Fibroblast of villous mesenchyme (primary cell): Measurements from ENCODE around the gene KCTD4. TPM values are rescaled to one million over a fixed set of nuclear protein-coding genes. Genes with fewer than 3 reads are reported as not detected.
"Not testable (repeated sequence)": the region's sequence is repeated elsewhere in the genome, so short reads cannot be mapped to it uniquely, and the experiment has no call there.

ENCODE experiments used
- DNase-seq: peaks from one replicate; pipeline ENCODE4 v3.0.0-alpha.2; 2010; ENCODE audit warnings: low read depth
- H3K4me3 ChIP-seq: 2 replicates; pipeline ENCODE4 v1.5.1; 2011; ENCODE audit warnings: low read depth, mild to moderate bottlenecking, low read length
- total RNA-seq: library from RNA; depleted of rRNA; stranded (reverse); fragments of >200 nt; gene quantifications from 2 replicates; pipeline ENCODE4 v1.2.3, GENCODE V29; 2012
- TF ChIP-seq, protein P1 (sequence below): IDR thresholded peaks from 2 replicates; pipeline ENCODE4 v1.5.1; 2012; ENCODE audit warnings: low read depth, mild to moderate bottlenecking, low read length; ENCODE audit not compliant: insufficient read depth

Gene KCTD4
- 0.32 and 0.43 TPM in 2 replicates for total RNA-seq

DNA sequence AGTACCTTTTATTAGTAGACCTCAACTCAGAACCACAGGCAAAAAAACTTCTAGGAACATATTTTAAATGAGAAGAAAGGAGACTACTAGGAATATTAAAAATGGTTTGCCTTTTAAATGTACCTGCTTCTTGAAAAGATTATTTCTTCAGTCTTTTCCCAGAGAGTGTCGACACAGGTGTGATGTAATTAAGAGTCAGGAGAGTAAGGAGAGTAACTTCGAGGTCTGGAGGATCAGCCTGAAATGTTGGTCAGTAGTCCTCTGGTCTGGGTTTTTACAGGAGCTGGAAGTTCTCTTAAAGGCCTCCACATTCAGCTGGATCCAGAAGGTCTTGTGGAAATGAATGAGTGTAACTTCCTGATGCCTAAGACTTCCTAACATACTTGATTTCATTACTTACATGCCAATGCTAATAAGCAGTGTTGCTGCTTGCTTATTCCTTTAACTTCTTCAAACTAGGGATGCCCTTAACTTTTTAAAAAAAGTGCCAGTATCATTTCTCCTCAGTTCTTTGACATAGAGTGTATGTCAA is at the start of gene KCTD4:
Gene KCTD4 (minus strand): TSS at position 345 of the 532 bp plus-strand sequence. CDS start 6,478 bp downstream, outside the sequence.
- H3K4me3 ChIP-seq: no peak within 1 kb of the TSS
- peak; percentile 34 for DNase-seq
- TF ChIP-seq, protein P1, sequence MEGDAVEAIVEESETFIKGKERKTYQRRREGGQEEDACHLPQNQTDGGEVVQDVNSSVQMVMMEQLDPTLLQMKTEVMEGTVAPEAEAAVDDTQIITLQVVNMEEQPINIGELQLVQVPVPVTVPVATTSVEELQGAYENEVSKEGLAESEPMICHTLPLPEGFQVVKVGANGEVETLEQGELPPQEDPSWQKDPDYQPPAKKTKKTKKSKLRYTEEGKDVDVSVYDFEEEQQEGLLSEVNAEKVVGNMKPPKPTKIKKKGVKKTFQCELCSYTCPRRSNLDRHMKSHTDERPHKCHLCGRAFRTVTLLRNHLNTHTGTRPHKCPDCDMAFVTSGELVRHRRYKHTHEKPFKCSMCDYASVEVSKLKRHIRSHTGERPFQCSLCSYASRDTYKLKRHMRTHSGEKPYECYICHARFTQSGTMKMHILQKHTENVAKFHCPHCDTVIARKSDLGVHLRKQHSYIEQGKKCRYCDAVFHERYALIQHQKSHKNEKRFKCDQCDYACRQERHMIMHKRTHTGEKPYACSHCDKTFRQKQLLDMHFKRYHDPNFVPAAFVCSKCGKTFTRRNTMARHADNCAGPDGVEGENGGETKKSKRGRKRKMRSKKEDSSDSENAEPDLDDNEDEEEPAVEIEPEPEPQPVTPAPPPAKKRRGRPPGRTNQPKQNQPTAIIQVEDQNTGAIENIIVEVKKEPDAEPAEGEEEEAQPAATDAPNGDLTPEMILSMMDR: no peak

DNA sequence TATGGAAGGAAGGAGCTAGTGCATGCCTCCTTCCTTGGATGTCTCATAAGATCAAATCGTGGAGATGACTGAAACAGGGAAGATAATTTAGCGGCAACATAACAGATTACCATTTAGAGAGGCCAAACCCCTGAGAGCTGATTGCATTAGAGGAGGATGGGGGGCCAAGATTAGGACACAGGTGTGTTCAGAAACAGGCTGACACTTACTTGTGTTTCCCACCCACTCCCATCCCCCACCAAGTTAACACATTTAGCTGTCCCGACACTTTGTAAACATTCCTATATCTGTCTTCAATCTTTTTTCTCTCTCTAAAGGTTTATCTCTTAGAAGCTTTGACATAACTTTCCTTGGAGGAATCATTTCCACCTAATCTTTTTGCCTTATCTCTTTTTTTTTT is 48.8 kb upstream of the KCTD4 start:
- TF ChIP-seq, protein P1: no peak
- H3K4me3 ChIP-seq: no peak overlapping the region
- DNase-seq: no peak

GRCh38 chr13:45244736-45245135 is 43.9 kb upstream of the KCTD4 start:
- not testable (repeated sequence) for DNase-seq

GRCh38 chr13:45243077-45243476 is 42.2 kb upstream of the KCTD4 start:
- TF ChIP-seq, protein P1: no peak
- DNase-seq: no peak
- H3K4me3 ChIP-seq: no peak overlapping the region

More at GRCh38 chr13:45244736-45245135, 43.9 kb upstream of the KCTD4 start:
- not testable (repeated sequence) for H3K4me3 ChIP-seq

- DNase-seq: no peak
- H3K4me3 ChIP-seq: no peak overlapping the region
- TF ChIP-seq, protein P1: no peak
Observed at GRCh38 chr13:45242524-45242923, 41.7 kb upstream of the KCTD4 start.

GRCh38 chr13:45242070-45242469 is 41.2 kb upstream of the KCTD4 start:
- no peak overlapping the region for H3K4me3 ChIP-seq
- DNase-seq: peak; percentile 64
- TF ChIP-seq, protein P1: no peak

- no peak overlapping the region for H3K4me3 ChIP-seq
- TF ChIP-seq, protein P1: no peak
- no peak for DNase-seq
Observed at GRCh38 chr13:45240143-45240542, 39.3 kb upstream of the KCTD4 start.
